CD4-positive, alpha-beta memory T cell (primary cell): ENCODE results near the gene SMG1. TPM values are rescaled to one million over a fixed set of nuclear protein-coding genes. Genes with fewer than 3 reads are reported as not detected.
A peak's percentile ranks its signal among the peaks of the same experiment; 100 is the strongest.

Experiments
- CTCF ChIA-PET: fragments of 350-600 bp; sonication (Branson Sonifier 250); formaldehyde crosslinking; loops from one replicate; lab custom pipeline; 2021; ENCODE audit warnings: inconsistent platforms; ENCODE audit not compliant: partially characterized antibody; lab: Charles Lee
- POLR2A ChIA-PET: fragments of 350-600 bp; sonication (Branson Sonifier 250); formaldehyde crosslinking; loops from one replicate; lab custom pipeline; 2021; ENCODE audit not compliant: partially characterized antibody; lab: Charles Lee
- DNase-seq, 5 donors: peaks; one replicate each; pipeline versions ENCODE4 v3.0.0 to v3.0.0-alpha.2; 2020 to 2022; ENCODE audit warnings: mixed read lengths in 1 of 5
- H3K27ac ChIP-seq: one replicate; pipeline ENCODE4 v1.7.0; 2013; ENCODE audit warnings: low read depth, low read length
- H3K27me3 ChIP-seq: 2 replicates; pipeline ENCODE4 v1.7.0; 2013; ENCODE audit warnings: mild to moderate bottlenecking, low read length, moderate library complexity; ENCODE audit not compliant: insufficient read depth
- H3K36me3 ChIP-seq: 2 replicates; pipeline ENCODE4 v1.7.0; 2013; ENCODE audit warnings: mild to moderate bottlenecking, low read length, moderate library complexity; ENCODE audit not compliant: insufficient read depth
- H3K4me1 ChIP-seq: 2 replicates; pipeline ENCODE4 v1.7.0; 2013; ENCODE audit warnings: mild to moderate bottlenecking, low read length, moderate library complexity; ENCODE audit not compliant: insufficient read depth
- H3K4me3 ChIP-seq, 2 donors: one replicate each; pipeline ENCODE4 v1.7.0; 2013; ENCODE audit warnings: low read length in 2 of 2, mild to moderate bottlenecking in 1 of 2
- H3K9me3 ChIP-seq, 2 donors: one replicate each; pipeline ENCODE4 v1.7.0; 2013; ENCODE audit warnings: low read length in 2 of 2, control low read depth in 1 of 2; ENCODE audit not compliant: control insufficient read depth in 1 of 2
- H3K27ac Mint-ChIP-seq, 7 donors: one replicate each; pipeline ENCODE4 v1.8.0; 2020 to 2021; ENCODE audit warnings: mixed read lengths in 7 of 7, mild to moderate bottlenecking in 6 of 7, inconsistent platforms in 3 of 7, moderate library complexity in 3 of 7
- H3K27me3 Mint-ChIP-seq, 2 donors: one replicate each; pipeline ENCODE4 v1.8.0; 2020 to 2021; ENCODE audit warnings: mixed read lengths in 2 of 2
- H3K36me3 Mint-ChIP-seq, 2 donors: one replicate each; pipeline ENCODE4 v1.8.0; 2020 to 2021; ENCODE audit warnings: mixed read lengths in 2 of 2, inconsistent platforms in 1 of 2, mild to moderate bottlenecking in 1 of 2
- H3K4me1 Mint-ChIP-seq, 4 donors: one replicate each; pipeline ENCODE4 v1.8.0; 2020 to 2021; ENCODE audit warnings: mixed read lengths in 4 of 4, mild to moderate bottlenecking in 1 of 4
- H3K4me3 Mint-ChIP-seq, 8 donors: one replicate each; pipeline ENCODE4 v1.8.0; 2020 to 2021; ENCODE audit warnings: mixed read lengths in 8 of 8, mild to moderate bottlenecking in 7 of 8, moderate library complexity in 6 of 8, inconsistent platforms in 3 of 8
- H3K9me3 Mint-ChIP-seq, 8 donors: one replicate each; pipeline ENCODE4 v1.8.0; 2020 to 2021; ENCODE audit warnings: mixed read lengths in 8 of 8, mild to moderate bottlenecking in 5 of 8, inconsistent platforms in 3 of 8, moderate library complexity in 1 of 8
- intact Hi-C: fragments of 100-400 bp; cut with micrococcal nuclease; formaldehyde crosslinking; loops from one replicate; pipeline ENCODE4 v1.15.1; 2023
- polyA plus RNA-seq, 2 donors: library from polyadenylated mRNA; unstranded; fragments of 300-500 nt; fragmentation: Illumina TruSeq; gene quantifications; one replicate each; pipeline ENCODE4 v1.2.3, GENCODE V29; 2021
- total RNA-seq, 2 experiments: library from RNA; stranded (reverse); gene quantifications; one replicate each; pipeline ENCODE4 v1.2.3, GENCODE V29; 2021

Gene SMG1
- total and polyA plus RNA-seq, 4 experiments from 2014 or later: 5.4 to 177 (median 94.5) TPM

GRCh38 chr16:18803569-18804462 is 122.4 kb downstream of the SMG1 start:
- no peaks in the 10 kb centered on the region for H3K9me3 ChIP-seq
- DNase-seq: no peak
- Mint-ChIP-seq H3K4me1 (peaks cover 20 to 54% (median 39%) of the 10 kb centered on the region in 4 donors), H3K27ac (peak overlapping the region; percentile 4 to 90 (median 53)), H3K27me3 (no peaks in the 10 kb centered on the region), H3K4me3 (peak overlapping the region in 4 of 8 donors; percentile 10 to 57 (median 36)), H3K36me3 (peaks cover 6 to 32% of the 10 kb centered on the region in 2 donors), H3K9me3 (peaks cover 0 to 6% (median 0%) of the 10 kb centered on the region in 8 donors)
- intact Hi-C loops: no loop called here
- POLR2A ChIA-PET: interaction anchor here (1.2 to 6.4 kb wide), 4 partner anchors 13 to 122 kb away, joined by 4 to 176 read pairs (median 14); partner anchors contain the start of genes RPS15A and SMG1
- no peak overlapping the region for H3K27ac ChIP-seq
- peaks cover 41% of the 10 kb centered on the region for H3K4me1 ChIP-seq
- CTCF ChIA-PET: interaction anchor here (0.7 to 6.6 kb wide), 7 partner anchors 14 to 165 kb away, joined by 3 to 111 read pairs (median 4); partner anchors contain the start of gene RPS15A
- H3K4me3 ChIP-seq: no peak overlapping the region
- H3K27me3 ChIP-seq: no peaks in the 10 kb centered on the region
- H3K36me3 ChIP-seq: peaks cover 15% of the 10 kb centered on the region

- H3K36me3 Mint-ChIP-seq: peaks cover 4 to 28% of the 10 kb centered on the region in 2 donors
- no peak overlapping the region for H3K27ac ChIP-seq
- no peaks in the 10 kb centered on the region for H3K27me3 Mint-ChIP-seq
- intact Hi-C loops: no loop called here
- H3K4me1 Mint-ChIP-seq: peaks cover 24 to 61% (median 46%) of the 10 kb centered on the region in 4 donors
- peak overlapping the region in 6 of 7 donors; percentile 3 to 95 (median 76) for H3K27ac Mint-ChIP-seq
- H3K9me3 ChIP-seq: no peaks in the 10 kb centered on the region
- H3K9me3 Mint-ChIP-seq: peaks cover 0 to 6% (median 0%) of the 10 kb centered on the region in 8 donors
- H3K4me3 Mint-ChIP-seq: peak overlapping the region in 5 of 8 donors; percentile 21 to 93 (median 56)
- peaks cover 12% of the 10 kb centered on the region for H3K36me3 ChIP-seq
- H3K27me3 ChIP-seq: no peaks in the 10 kb centered on the region
- ChIA-PET POLR2A (interaction anchor here (1.2 to 6.4 kb wide), 5 partner anchors 14 to 123 kb away, joined by 4 to 176 read pairs (median 10); partner anchors contain the start of genes RPS15A and SMG1), CTCF (interaction anchor here (0.7 to 6.6 kb wide), 12 partner anchors 13 to 170 kb away, joined by 3 to 111 read pairs (median 10); partner anchors contain the start of gene RPS15A)
- no peak for DNase-seq
- H3K4me3 ChIP-seq: no peak overlapping the region
- H3K4me1 ChIP-seq: peaks cover 47% of the 10 kb centered on the region
These were observed 123.4 kb downstream of the SMG1 start for GRCh38 chr16:18802767-18803343.

GRCh38 chr16:18801145-18801972 is 124.8 kb downstream of the SMG1 start, which contains the start of gene ARL6IP1:
TSS of gene ARL6IP1 (minus strand) at chr16:18801549. CDS start at chr16:18801466, 83 bp downstream.
- Histone ChIP-seq H3K9me3 (no peaks in the 10 kb centered on the region), H3K4me1 (peaks cover 50% of the 10 kb centered on the region), H3K36me3 (peaks cover 14% of the 10 kb centered on the region), H3K4me3 (peak within 1 kb of the TSS; percentile 87 to 96), H3K27me3 (no peaks in the 10 kb centered on the region), H3K27ac (peak within 1 kb of the TSS; percentile 90)
- intact Hi-C loops: loop anchor here (1.0 to 2.0 kb wide), 7 partner anchors 11 to 722 kb away; partner anchors contain the start of genes CCP110, COQ7, RPS15A and SMG1
- peaks cover 0 to 8% (median 0%) of the 10 kb centered on the region in 8 donors for H3K9me3 Mint-ChIP-seq
- ChIA-PET CTCF (interaction anchor here (0.6 to 6.6 kb wide), 32 partner anchors 9 to 754 kb away, joined by 3 to 111 read pairs (median 6); partner anchors contain the start of genes CCP110, COQ7, RPS15A and VPS35L), POLR2A (interaction anchor here (0.7 to 6.4 kb wide), 15 partner anchors 9 to 754 kb away, joined by 3 to 176 read pairs (median 7); partner anchors contain the start of genes COQ7, RPS15A, SMG1 and VPS35L)
- peak within 1 kb of the TSS; percentile 91 to 99 (median 94) for H3K4me3 Mint-ChIP-seq
- peak within 1 kb of the TSS; percentile 90 to 98 (median 96) for H3K27ac Mint-ChIP-seq
- H3K27me3 Mint-ChIP-seq: no peaks in the 10 kb centered on the region
- peaks cover 11 to 29% of the 10 kb centered on the region in 2 donors for H3K36me3 Mint-ChIP-seq
- DNase-seq: peak; percentile 99 to 100 (median 99)
- H3K4me1 Mint-ChIP-seq: peaks cover 27 to 67% (median 48%) of the 10 kb centered on the region in 4 donors

GRCh38 chr16:18800775-18801144 is 125.4 kb downstream of the SMG1 start:
- ChIA-PET POLR2A (interaction anchor here (1.2 to 6.4 kb wide), 5 partner anchors 9 to 754 kb away, joined by 5 to 176 read pairs (median 11); partner anchors contain the start of genes RPS15A and VPS35L), CTCF (interaction anchor here (0.7 to 6.6 kb wide), 15 partner anchors 10 to 755 kb away, joined by 4 to 111 read pairs (median 10); partner anchors contain the start of genes COQ7, RPS15A and VPS35L)
- Histone ChIP-seq H3K27me3 (no peaks in the 10 kb centered on the region), H3K9me3 (no peaks in the 10 kb centered on the region), H3K36me3 (peaks cover 20% of the 10 kb centered on the region), H3K4me1 (peaks cover 50% of the 10 kb centered on the region), H3K4me3 (peak overlapping the region; percentile 87 to 96), H3K27ac (peak overlapping the region; percentile 90)
- intact Hi-C loops: loop anchor here (1.0 to 2.0 kb wide), 7 partner anchors 10 to 723 kb away; partner anchors contain the start of genes CCP110, COQ7, RPS15A and SMG1
- Mint-ChIP-seq H3K4me1 (peaks cover 27 to 67% (median 46%) of the 10 kb centered on the region in 4 donors), H3K27me3 (no peaks in the 10 kb centered on the region), H3K36me3 (peaks cover 14 to 32% of the 10 kb centered on the region in 2 donors), H3K4me3 (peak overlapping the region; percentile 91 to 99 (median 94)), H3K9me3 (peaks cover 0 to 8% (median 0%) of the 10 kb centered on the region in 8 donors), H3K27ac (peak overlapping the region; percentile 90 to 98 (median 96))
- no peak for DNase-seq

- Mint-ChIP-seq H3K36me3 (peaks cover 14 to 37% of the 10 kb centered on the region in 2 donors), H3K9me3 (peaks cover 0 to 8% (median 0%) of the 10 kb centered on the region in 8 donors), H3K27me3 (no peaks in the 10 kb centered on the region), H3K4me3 (peak overlapping the region; percentile 91 to 99 (median 94)), H3K4me1 (peaks cover 27 to 67% (median 46%) of the 10 kb centered on the region in 4 donors), H3K27ac (peak overlapping the region; percentile 90 to 98 (median 96))
- ChIA-PET POLR2A (interaction anchor here (1.9 to 6.4 kb wide), 3 partner anchors 10 to 17 kb away, joined by 11 to 176 read pairs (median 23); partner anchors contain the start of gene RPS15A), CTCF (interaction anchor here (1.3 to 2.5 kb wide), 3 partner anchors 10 to 157 kb away, joined by 4 to 33 read pairs (median 10); partner anchors contain the start of gene RPS15A)
- Histone ChIP-seq H3K4me1 (peaks cover 50% of the 10 kb centered on the region), H3K36me3 (peaks cover 24% of the 10 kb centered on the region), H3K9me3 (no peaks in the 10 kb centered on the region), H3K4me3 (peak overlapping the region; percentile 87 to 96), H3K27me3 (no peaks in the 10 kb centered on the region), H3K27ac (peak overlapping the region; percentile 90)
- intact Hi-C loops: loop anchor here (2.0 kb wide), 1 partner anchor 13 kb away; no protein-coding TSS in a partner anchor
- DNase-seq: no peak
These were observed 125.9 kb downstream of the SMG1 start for GRCh38 chr16:18800293-18800692.
